ENCODE data around the gene GFOD1.
A peak's percentile ranks its signal among the peaks of the same experiment; 100 is the strongest.

The GFOD1 gene

DNA sequence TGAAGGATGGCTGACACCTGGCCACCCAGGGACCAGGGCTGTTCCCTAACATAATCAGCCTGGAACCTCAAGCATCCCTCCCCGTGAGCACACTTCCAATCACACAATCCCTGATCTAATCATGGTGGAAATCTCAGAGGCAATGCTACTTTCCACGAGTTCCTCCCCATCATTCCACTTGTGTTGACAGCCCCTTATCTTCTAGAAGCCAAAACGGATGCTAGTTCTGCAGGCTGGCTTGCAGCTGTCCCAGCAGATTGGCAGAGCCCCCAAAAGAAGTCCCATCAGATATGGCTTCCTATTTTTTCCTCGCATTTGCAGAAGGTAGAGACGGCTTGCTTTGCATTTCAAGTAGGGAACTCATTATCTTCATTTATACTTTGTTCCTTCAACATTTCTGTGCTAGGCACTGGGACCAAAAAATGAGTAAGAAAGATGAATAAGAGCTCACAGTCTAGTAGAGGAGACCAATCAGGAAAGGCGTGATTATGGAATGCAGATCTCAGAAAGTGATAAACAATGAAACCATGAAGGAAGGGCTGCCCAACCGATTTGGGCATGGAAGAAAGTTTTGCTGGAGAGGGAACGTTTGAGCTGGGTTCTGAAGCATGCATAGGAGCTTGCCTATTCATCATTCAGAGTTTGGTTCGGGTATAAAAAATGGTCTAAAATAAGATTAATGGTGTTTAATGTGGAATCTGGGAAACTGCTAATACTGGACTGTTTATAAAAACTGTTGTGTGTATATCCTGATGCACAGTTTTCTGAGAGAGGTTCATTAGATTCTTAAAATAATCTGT lies 114.5 kb downstream of the GFOD1 start:
- no peak for DNase-seq
- in situ Hi-C loops (cut with MboI; ENCODE audit: low pct_unique_long_range_greater_than_20kb, low sequenced_read_pairs): no loop called here

DNA sequence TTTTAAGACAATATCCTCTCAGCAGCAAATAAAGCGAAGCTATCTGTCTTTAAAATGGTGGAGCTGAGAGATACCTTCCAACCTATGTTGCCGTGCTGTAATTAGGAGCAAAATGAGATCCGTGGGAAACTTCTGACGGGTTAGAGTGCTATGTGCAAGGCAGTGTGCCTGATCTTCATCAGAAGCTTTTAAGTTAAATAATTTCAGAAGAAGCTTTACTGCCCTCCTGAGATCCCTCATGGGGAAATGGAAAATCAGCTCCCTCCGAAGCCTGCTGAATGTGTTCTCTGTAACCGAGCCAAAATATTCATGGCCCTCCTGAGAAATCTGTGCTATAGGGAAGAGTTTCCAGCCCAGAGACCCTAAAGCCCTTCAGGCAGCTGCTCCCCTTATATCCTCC lies 115.3 kb downstream of the GFOD1 start:
- DNase-seq: no peak
- in situ Hi-C loops (cut with MboI; ENCODE audit: low pct_unique_long_range_greater_than_20kb, low sequenced_read_pairs): no loop called here

DNA sequence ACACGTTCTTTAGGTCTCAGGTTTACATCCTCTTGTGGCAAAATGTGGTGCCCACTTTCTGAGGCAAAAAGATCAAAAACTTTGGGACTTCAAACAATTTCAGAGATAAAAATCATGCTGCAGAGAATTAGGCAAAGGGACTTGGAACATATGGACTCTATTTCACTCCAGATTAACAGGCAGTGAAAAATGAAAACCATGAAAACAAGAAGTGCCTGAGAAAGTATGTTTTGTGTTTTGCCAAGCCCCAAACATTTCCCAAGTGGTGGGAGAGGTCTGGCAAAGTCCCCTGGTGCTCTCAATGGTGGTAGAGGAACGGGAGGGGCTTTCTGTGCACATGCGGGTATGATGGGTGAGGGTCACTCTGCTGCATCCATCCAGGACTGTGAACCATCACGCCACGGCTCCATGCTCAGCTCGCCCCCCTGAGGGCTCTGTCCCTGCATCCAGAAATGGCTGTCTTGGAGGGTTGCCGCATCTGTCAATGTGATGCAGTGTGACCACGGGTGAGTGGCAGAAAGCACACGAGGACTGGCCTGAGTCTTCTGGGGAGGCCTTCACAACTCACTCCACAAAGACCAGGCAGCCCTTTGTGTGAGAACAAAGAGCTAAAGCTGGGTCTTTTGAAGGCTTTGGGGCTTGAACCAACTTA lies 115.9 kb downstream of the GFOD1 start:
- in situ Hi-C loops (cut with MboI; ENCODE audit: low pct_unique_long_range_greater_than_20kb, low sequenced_read_pairs): no loop called here
- no peak for DNase-seq

DNA sequence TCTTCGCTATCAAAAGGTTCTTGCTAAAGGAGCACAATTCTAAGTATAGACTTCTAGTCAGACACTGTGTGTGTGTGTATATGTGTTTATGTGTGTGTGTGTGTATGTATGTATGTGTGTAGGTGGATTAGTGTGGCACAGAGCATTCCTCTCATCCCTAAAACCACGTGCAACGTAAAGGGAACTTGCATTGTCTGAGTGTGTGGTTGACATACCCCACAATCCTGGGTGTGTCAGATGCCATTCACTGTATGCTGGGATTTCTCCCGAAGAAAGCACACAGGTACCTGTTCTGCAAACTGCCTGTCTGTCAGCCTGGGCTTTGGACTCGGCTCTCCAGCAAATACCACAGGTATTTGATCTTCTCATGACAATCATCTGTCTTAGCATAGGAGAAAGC lies 116.8 kb downstream of the GFOD1 start:
- no peak for DNase-seq
- in situ Hi-C loops (cut with MboI; ENCODE audit: low pct_unique_long_range_greater_than_20kb, low sequenced_read_pairs): no loop called here

DNA sequence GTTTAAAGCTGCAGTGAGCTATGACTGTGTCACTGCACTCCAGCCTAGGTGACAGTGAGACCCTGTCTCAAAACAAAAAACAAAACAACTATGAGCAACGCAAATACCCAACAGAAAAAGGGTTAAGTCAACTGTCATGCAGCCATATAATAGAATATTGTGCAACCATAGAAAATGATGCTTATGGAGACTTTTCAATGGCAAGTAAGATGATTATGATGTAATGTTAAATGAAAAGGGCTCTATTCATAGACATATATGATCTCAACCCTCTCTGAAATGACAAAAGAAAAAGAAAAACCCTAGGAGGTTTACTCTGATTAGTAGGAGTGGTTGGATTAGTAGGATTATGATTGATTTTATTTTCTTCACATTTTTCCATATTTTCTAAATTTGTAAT lies 117.8 kb downstream of the GFOD1 start:
- in situ Hi-C loops (cut with MboI; ENCODE audit: low pct_unique_long_range_greater_than_20kb, low sequenced_read_pairs): no loop called here
- no peak for DNase-seq

DNA sequence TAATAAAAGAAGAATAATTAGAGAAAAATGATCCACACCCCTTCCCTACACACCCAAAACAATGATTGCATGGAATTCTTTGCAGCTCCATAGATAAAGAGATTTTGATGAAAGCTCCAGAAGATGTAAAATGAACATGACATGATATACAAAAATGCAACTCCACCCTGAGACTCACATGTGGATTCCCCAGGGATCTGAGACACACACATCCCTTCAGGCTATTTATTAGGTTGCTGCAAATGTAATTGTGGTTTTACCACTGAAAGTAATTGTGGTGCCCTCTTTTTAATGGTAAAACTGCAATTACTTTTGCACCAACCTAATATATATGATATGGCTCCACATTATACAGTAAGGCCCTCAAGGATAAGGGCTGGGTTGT lies 118.7 kb downstream of the GFOD1 start:
- in situ Hi-C loops (cut with MboI; ENCODE audit: low pct_unique_long_range_greater_than_20kb, low sequenced_read_pairs): no loop called here
- no peak for DNase-seq

DNA sequence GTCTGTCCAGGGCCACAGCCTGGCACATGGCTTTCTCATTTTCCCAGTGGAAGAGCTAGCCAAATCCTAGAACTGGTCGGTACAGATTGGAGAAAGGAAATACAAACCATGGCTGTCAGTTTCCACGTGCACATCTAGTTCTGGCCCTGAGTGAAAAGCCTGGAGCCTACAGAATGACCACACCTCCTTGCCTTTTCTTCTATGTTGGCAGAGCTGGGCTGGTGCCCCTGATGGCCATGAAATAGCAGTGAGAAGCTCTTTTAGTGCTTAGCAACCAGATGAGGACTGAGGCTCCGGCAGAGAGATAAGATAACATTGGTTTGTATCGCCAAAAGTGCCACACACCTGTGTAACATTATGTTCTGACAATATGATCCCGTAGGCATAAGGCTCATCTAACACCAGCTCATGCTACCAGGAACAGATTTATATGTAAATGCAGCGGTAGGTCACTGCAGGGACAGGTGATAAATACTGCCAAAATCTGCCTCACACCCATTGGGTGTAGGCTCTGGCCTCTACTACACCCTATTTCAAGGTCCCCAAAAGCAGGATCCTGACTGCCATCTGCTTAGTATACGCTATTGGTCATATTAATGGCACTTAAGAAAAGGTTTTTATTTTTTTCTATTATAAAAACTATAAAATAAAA lies 119.2 kb downstream of the GFOD1 start:
- DNase-seq: no peak
- in situ Hi-C loops (cut with MboI; ENCODE audit: low pct_unique_long_range_greater_than_20kb, low sequenced_read_pairs): no loop called here

DNA sequence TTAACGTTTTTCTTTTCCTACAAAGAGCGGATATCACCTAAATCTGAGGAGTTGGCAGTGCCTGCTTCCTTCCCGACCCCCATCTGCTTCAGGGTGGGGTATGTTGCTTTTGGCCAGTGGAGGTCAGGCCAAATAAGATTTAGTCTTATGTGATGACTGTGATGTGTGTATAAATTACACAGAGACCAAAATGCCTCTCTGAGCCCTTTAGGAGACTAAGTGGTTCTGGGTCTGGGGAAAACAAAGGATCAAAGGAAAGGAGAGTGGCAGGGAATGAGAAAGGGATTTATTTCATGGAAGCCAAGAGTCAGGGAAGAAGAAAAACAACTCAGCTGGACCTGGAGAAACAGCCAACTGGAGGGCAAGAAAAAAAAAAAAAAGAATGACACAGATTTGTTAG lies 120.0 kb downstream of the GFOD1 start:
- in situ Hi-C loops (cut with MboI; ENCODE audit: low pct_unique_long_range_greater_than_20kb, low sequenced_read_pairs): no loop called here
- DNase-seq: no peak

DNA sequence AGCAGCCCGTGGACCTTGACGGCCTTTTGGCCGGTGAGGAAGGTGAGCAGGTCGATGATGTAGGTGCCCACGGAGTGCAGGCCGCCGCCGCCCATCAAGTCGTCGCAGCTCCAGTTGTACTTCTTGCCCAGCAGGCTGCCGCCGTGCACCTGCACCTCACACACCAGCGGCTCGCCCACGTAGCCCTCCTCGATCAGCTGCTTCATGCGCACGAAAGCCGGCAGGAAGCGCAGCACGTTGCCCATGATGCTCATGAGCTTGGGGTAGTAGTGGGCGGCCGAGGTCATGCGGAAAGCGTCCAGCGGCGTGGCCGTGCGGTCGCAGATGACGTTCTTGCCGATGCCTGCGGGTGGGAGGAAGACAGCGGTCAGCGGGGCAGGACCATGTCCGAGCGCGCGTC lies 122.1 kb downstream of the GFOD1 start:
- in situ Hi-C loops (cut with MboI; ENCODE audit: low pct_unique_long_range_greater_than_20kb, low sequenced_read_pairs): no loop called here
- no peak for DNase-seq

DNA sequence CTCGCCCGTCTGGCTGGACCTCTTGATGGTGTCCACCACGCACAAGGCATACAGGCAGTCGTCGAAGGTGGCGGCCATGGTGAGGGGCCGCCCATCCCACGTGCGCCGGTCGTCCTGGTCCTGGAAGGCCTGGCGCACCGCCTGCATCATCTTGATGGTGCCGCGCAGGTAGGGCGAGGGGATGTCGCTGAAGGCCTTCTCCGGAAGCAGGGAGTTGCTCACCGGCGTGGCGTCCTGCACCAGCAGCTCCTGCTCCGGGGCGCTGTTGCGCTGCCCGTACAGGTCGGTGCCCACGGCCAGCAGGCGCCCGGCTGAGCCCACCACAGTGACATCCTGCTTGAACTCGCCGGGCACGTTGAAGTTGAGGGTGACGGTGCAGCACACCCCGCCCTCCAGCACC lies 122.6 kb downstream of the GFOD1 start:
- DNase-seq: no peak
- in situ Hi-C loops (cut with MboI; ENCODE audit: low pct_unique_long_range_greater_than_20kb, low sequenced_read_pairs): no loop called here

DNA sequence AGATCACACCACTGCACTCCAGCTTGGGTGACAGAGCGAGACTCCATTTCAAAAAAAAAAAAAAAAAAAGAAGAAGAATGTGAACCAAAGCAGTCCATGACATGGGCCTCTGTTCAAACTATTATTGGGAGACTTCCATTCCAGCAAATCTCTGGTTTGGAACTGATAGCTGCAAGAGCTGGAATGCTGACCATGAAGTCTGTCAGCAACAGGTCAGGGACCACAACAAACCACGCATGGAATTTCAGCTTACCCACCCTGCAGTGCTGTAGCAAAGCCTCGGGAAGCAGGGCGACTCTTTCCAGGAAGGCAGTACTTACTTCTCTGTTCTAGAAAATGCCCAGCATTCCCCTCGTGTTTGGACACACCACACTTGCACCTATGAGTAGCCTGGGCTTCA lies 125.0 kb downstream of the GFOD1 start:
- DNase-seq: no peak
- in situ Hi-C loops (cut with MboI; ENCODE audit: low pct_unique_long_range_greater_than_20kb, low sequenced_read_pairs): no loop called here

DNA sequence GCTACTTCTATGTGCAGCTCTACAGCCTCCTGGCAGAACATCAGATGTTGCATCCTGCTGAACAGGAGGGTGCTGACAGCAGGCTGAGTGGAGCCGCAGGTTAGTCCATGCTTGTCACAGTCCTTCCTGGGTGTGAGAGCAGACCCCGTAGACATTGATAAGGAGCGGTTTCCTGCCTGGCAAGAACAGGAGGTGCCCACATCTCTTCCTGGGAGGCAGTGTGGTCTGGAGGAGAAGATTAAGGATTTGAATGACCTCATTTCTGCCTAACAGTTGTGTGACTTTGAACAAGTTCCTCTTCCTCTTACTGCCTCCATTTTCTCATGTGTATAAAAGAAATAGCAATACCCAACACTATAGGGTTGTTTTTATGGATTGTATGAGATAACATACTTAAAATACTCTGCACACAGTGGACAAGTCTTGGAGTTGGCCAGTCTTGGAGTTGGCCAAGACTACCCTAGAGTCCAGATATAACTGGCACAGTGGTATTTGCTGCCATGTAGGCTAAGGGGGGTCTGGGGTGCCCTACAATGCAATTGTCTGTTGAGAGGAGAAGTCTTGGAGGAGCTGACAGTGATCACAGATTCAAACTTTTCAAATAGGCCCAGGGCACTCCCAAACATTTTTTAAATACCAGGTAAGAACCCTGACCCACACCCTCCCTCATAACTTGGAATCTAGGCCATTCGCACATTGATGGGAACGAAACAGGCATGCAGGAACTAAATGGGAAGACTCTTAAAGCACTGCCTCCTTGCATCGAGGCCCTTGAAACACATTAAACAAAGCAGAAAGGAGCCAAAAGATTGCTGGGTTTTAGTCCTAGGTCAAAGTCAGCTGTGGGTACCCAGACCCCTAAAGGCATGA lies 126.5 kb downstream of the GFOD1 start:
- in situ Hi-C loops (cut with MboI; ENCODE audit: low pct_unique_long_range_greater_than_20kb, low sequenced_read_pairs): no loop called here
- peak; percentile 90 for DNase-seq

DNA sequence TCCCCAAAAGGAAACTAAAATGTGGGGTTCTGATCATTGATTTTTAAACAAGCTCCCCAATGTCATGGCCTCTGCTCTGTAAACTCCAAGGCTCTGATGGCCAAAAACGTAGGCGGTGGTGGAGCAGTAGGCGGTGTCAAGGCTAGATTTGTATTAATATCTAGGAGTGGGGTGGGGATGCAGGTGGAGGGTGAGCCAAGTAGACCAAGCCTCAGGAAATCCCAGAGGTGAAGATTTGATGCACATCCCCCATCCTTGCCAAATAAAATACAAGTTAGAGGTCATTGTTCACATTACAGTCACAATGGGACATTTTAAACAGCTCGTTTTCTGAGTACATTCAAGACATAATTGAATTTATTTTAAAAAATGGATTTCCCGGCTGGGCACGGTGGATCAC lies 128.1 kb downstream of the GFOD1 start:
- in situ Hi-C loops (cut with MboI; ENCODE audit: low pct_unique_long_range_greater_than_20kb, low sequenced_read_pairs): no loop called here
- no peak for DNase-seq

DNA sequence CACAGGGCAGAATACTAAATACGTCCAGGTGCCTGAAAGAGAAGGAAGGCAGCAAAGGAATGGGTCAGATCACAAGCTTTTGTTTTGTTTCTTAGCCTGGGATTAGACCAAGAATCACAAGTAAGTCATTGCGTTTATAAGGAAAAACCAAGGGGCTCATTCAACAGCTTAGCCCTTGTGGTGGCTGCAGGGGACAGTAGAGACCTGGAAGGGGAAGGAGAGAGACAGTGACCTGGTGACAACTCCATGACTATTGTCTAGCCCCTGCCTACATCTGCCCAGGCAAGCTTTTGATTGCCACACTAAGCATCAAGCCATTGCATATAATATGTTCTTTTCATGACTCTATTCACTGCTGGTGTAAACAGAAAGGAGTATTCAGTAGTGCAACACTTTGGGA lies 128.9 kb downstream of the GFOD1 start:
- in situ Hi-C loops (cut with MboI; ENCODE audit: low pct_unique_long_range_greater_than_20kb, low sequenced_read_pairs): no loop called here

DNA sequence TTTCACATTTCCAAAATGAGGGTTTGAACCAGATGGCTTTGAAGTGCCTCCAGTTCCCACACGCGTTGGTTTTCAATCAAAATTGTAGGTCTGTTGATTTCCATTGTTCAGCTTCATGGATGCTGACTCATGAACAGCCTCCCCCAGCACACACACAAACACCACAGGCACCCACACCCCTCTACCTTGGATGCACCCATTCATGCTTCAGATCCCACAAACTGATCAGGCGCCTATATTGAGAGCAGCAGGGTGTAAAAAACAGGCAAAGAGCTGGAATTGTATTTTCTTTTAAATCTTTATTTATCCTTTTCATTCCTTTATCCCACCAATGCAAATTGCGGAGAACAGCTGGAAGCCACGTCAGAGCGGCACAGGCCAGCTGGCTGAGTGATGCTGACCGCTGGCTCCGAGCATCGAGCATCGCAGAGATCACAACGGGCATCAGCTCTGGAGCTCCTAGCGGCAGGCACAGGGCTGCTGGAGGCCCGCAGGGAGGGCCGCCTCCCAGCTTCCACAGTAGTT lies 129.8 kb downstream of the GFOD1 start:
- DNase-seq: no peak
- in situ Hi-C loops (cut with MboI; ENCODE audit: low pct_unique_long_range_greater_than_20kb, low sequenced_read_pairs): no loop called here

More for the DNA sequence above, 128.9 kb downstream of the GFOD1 start:
- DNase-seq: no peak

DNA sequence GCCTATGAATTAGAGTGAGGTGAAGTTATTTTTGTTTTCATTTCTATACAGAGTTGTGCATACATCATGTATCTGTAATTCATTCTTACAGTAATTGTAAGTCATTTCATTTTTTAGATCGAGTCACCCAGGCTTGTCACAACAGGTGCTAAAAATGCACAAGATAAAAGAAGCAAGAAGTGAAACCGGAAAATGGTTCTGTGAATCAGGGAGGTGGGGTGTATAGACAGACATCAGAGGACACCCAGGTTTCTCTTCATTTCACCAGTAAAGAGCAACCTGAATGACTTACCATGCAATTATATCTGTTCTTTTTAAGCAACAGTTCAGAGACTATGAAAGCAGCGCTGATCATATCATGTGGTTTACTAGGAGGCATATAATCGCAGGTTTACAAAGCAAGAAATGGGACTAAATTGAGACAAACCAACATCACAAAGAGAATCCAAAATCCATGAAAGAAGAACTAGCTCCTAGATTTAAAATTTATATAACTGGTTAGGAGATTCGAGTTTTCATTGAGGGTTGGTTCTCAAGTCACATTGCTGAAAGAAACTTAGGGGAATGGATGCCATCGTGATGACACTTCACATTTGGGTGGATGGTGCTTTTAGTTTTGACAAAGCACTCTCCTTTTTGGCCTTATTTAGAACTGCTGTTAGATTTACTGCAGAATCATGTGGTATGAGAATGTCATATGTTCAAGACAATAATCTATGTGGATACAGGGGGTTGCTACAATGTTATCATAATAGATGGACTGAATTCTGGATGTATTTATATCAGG lies 131.2 kb downstream of the GFOD1 start:
- in situ Hi-C loops (cut with MboI; ENCODE audit: low pct_unique_long_range_greater_than_20kb, low sequenced_read_pairs): no loop called here
- DNase-seq: no peak

DNA sequence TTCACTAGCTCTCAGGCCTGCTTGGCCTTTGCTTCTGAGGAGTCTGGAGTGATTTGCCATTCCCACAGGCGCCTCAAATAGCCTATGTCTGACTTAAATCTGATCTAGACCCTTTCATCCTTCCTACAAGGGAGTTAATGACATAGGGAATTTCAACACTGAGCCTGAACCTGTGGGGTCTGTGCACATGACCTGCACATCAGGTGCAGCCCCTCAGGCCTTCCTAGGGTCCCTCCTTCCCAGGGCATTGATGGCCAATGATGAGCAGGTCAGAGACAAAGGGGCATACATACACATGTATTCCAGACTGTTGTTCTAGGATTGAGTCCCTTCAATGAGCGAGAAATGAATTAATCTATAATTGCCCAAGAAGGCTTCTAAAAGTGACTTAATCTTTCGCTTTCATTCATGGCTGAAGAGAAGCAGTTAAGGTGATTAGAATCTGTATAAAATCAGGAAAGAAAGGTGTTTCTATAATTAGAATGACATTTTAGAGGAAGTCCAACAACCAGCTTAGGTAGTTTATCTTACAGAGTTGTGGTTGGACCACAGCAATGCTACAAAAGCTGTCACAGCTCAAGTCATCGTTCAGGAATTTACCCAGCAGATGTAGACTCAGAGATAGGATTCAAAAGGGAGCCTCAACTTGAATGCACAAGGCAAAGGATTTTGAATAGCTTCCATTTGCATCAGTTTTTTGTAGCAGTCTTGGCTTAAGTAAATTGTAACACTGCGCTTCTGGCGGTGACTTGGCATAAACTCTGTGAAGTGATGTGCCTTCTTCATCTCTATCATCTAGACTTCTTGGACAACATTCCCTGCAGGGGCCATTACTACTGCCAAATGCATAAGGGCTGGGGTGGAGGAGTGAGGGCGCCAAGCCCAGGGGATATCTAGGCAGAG lies 132.1 kb downstream of the GFOD1 start:
- peak; percentile 84 for DNase-seq
- in situ Hi-C loops (cut with MboI; ENCODE audit: low pct_unique_long_range_greater_than_20kb, low sequenced_read_pairs): no loop called here
